Coronary artery (tissue), 2 donors: Measurements from ENCODE around the gene AGXT.
"Not testable (repeated sequence)": the region's sequence is repeated elsewhere in the genome, so short reads cannot be mapped to it uniquely, and the experiment has no call there.

ENCODE experiments used
- DNase-seq: peaks from one replicate; pipeline ENCODE4 v3.0.0-alpha.2; 2017; ENCODE audit warnings: low spot score
- H3K27ac ChIP-seq, 2 donors: fragments of 200-600 bp; sonication (generic); one replicate each; pipeline ENCODE4 v1.5.1; 2016 to 2019
- H3K4me3 ChIP-seq: fragments of 200-600 bp; sonication (generic); 2 replicates; pipeline ENCODE4 v1.5.1; 2016; ENCODE audit warnings: mild to moderate bottlenecking, moderate library complexity
- CTCF ChIP-seq: fragments of 200-600 bp; sonication (generic); IDR thresholded peaks from one replicate; pipeline ENCODE4 v1.5.1; 2019; ENCODE audit warnings: antibody characterized with exemption

Gene AGXT

DNA sequence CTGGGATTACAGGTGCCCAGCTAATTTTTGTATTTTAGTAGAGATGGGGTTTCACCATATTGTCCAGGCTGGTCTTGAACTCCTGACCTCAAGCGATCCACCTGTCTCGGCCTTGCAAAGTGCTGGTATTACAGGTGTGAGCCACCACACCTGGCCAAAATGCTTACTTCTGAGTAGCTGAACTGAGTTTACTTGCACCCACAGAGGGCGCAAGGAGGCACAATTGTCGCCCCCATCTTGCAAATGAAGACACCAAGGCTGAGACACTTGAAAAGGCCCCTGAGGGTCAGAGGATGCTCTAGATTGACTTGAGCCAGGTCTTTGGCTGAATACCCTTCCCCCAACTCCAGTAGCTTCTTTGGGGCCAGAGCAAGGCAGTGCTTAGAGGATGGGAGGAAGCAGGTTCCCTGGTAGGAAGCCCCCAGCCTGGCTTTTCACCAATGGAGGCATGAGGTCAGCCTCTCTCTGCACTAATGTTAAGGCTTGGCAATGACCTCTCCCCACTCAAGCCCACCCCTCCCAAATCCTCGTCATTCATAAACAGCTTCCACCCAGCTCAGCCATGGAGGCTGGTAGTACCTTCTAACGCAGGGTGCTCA lies 34.1 kb upstream of the AGXT start:
- DNase-seq, result no peak
- no peak overlapping the region for H3K4me3 ChIP-seq
- TF ChIP-seq CTCF, result no peak
- H3K27ac ChIP-seq, result no peak overlapping the region

GRCh38 chr2:240835528-240835927 lies 33.1 kb upstream of the AGXT start:
- H3K27ac ChIP-seq, result no peak overlapping the region
- no peak for DNase-seq
- no peak for TF ChIP-seq CTCF
- no peak overlapping the region for H3K4me3 ChIP-seq

DNA sequence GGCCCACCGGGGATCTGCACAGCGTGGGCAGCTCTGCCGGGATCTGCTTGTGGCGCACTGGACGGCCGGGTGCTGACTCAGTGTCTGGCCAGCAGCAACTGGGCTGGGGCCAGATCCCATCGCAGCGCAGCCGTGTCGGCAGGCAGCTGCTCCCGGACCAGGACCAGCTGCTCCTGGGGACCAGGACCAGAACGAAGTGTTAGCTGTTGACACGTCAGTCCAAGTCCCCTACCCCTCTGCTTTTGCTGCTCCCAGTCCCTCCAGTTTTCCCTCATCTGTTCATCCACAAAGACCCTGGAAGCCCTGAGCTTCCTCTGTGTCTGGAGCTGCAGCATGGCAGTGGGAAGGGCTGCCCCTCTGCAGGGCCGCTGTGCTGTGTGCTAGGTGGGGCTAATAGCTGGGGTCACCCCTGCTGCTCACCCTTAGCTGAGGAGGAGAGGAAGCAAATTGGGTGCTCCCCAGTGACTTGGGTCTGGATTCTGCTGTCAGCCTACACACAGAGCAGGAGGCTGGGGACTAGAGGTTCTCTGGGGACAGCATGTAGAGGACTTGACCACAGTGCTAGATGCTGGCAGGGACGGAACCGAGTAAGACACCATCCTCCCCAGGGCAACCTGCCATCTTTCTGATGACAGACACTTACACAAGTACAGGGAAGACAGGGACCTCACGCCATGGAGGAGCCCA lies 31.7 kb upstream of the AGXT start:
- DNase-seq, result no peak
- TF ChIP-seq CTCF, result no peak
- no peak overlapping the region for H3K4me3 ChIP-seq
- H3K27ac ChIP-seq, result no peak overlapping the region

DNA sequence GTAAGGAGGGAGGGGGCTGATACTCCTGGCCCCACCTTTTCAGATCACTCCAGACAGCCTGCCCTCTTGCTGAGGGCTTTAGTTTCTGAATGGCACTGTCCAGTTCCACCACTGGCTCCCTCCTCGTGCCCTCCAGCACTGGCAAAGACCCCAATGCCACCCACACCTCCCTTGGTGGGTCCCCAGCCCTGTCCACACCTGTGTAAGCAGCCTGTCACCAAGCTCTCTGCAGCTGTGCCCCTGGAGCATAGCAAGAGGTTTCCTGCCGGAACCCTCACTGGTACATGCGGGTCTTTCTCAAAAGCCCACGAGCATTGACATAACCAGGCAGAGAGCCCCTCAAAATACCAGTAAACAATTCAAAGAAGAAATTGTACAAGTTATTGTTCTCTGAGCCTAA lies 31.0 kb upstream of the AGXT start:
- no peak for TF ChIP-seq CTCF
- DNase-seq, result no peak
- H3K4me3 ChIP-seq, result no peak overlapping the region
- no peak overlapping the region for H3K27ac ChIP-seq

DNA sequence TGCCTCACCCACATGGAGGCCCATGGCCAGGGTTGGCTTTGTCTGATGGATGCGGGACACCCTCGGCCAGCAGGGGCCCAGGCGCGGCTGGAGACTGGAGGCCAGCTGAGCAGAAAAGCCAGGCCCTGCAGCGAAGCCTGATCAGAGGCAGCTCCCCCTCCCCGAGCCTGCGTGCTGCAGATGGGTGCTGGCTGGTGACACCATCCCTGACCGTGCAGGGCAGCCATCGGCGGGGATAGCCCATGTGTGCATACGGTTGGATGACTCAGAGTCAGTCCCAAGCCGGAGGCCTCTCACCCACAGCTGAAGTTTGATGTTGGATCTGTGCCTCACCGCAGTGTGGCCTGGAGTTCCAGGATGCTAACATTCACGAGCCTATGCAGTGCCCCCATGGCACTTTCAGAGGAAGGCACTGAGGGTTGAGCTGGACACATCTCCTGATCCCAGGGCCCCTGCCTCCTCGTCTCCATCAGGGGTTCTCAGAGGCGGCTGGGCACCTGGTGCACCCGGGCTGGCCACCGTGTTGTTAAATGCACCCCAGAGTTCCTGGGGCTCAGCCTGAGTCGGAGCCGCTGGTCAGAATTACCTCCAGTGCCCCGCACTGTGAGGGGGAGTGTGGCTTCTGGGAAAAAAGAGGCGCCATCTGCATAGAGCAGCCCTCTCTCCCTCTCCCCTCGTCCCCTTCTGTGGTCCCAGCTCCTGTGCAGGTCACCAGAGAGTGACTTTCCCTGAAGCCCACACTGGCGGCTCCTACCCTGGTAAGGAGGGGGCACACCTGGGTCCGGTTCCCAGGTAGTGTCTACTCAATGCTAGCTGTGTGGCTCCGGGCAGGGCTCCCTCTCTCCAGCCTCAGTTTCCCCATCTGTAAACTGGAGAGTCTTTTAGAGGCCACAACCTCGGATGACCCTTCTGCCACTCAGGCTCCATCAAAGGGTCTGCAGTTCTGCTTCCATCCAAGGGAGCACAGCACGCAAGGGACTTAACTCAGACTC lies 29.2 kb upstream of the AGXT start:
- no peak for TF ChIP-seq CTCF
- no peak for DNase-seq
- Histone ChIP-seq H3K27ac (no peak overlapping the region), H3K4me3 (no peak overlapping the region)

- Histone ChIP-seq H3K27ac (no peak overlapping the region), H3K4me3 (no peak overlapping the region)
- TF ChIP-seq CTCF, result no peak
- no peak for DNase-seq
Measured at GRCh38 chr2:240840435-240841060, 28.1 kb upstream of the AGXT start.

DNA sequence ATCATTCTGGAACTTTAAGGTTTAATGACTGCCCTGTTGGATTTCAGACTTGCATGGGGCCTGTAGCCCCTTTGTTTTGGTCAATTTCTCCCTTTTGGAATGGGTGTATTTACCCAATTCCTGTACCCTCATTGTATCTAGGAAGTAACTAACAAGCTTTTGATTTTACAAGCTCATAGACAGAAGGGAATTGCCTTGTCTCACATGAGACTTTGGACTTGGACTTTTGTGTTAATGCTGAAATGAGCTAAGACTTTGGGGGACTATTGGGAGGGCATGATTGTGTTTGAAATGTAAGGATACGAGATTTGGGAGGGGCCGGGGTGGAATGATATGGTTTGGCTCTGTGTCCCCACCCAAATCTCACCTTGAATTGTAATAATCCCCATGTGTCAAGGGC lies 22.3 kb upstream of the AGXT start:
- H3K27ac ChIP-seq, DNase-seq, H3K4me3 ChIP-seq: not testable (repeated sequence)
